HG03565 (cell line): Measurements from ENCODE around the gene MACC1.

Source experiments
- ATAC-seq: cut with Tn5 transposase; IDR thresholded peaks from one replicate; pipeline ENCODE4 v1.9.1; 2021; ENCODE audit warnings: mild to moderate bottlenecking, moderate library complexity; ENCODE audit not compliant: unreplicated experiment

MACC1 gene

GRCh38 chr7:20232848-20233247 is 15.7 kb upstream of the MACC1 start:
- no peak for ATAC-seq

- no peak for ATAC-seq
These were observed 12.7 kb upstream of the MACC1 start for GRCh38 chr7:20229646-20230500.

- no peak for ATAC-seq
These were observed 11.9 kb upstream of the MACC1 start for GRCh38 chr7:20229081-20229480.

GRCh38 chr7:20228654-20229053 is 11.5 kb upstream of the MACC1 start:
- no peak for ATAC-seq

- no peak for ATAC-seq
These were observed 10.2 kb upstream of the MACC1 start for GRCh38 chr7:20227291-20227795.

GRCh38 chr7:20226860-20227259 is 9.7 kb upstream of the MACC1 start:
- no peak for ATAC-seq

GRCh38 chr7:20225384-20225783 is 8.2 kb upstream of the MACC1 start:
- no peak for ATAC-seq

- no peak for ATAC-seq
These were observed 6.8 kb upstream of the MACC1 start for GRCh38 chr7:20224025-20224424.

GRCh38 chr7:20223356-20223755 is 6.2 kb upstream of the MACC1 start:
- no peak for ATAC-seq

- no peak for ATAC-seq
These were observed 5.1 kb upstream of the MACC1 start for GRCh38 chr7:20222219-20222828.

- ATAC-seq: no peak
These were observed 3.9 kb upstream of the MACC1 start for GRCh38 chr7:20220921-20221547.

GRCh38 chr7:20220293-20220761 is 3.1 kb upstream of the MACC1 start:
- peak; percentile 7 for ATAC-seq

- peak; percentile 73 for ATAC-seq
These were observed 2.5 kb upstream of the MACC1 start for GRCh38 chr7:20219446-20220292.

- ATAC-seq: no peak
These were observed 1.9 kb upstream of the MACC1 start for GRCh38 chr7:20219062-20219445.

- no peak for ATAC-seq
These were observed 1.1 kb upstream of the MACC1 start for GRCh38 chr7:20218279-20218678.

- no peak for ATAC-seq
These were observed 663 bp downstream of the MACC1 start for GRCh38 chr7:20216406-20217036.

- no peak for ATAC-seq
These were observed 2.1 kb downstream of the MACC1 start for GRCh38 chr7:20214921-20215669.

GRCh38 chr7:20214132-20214531 is 3.1 kb downstream of the MACC1 start:
- ATAC-seq: no peak

GRCh38 chr7:20213378-20213777 is 3.8 kb downstream of the MACC1 start:
- ATAC-seq: no peak

- no peak for ATAC-seq
These were observed 5.8 kb downstream of the MACC1 start for GRCh38 chr7:20211376-20211775.
